Adrenal gland (tissue), 12 donors: ENCODE measurements around the gene COPS6. TPM values are rescaled to one million over a fixed set of nuclear protein-coding genes. Genes with fewer than 3 reads are reported as not detected.

Source experiments
- DNase-seq, 7 donors: peaks; one replicate each; pipeline ENCODE4 v3.0.0-alpha.2; 2019 to 2020
- H3K27ac ChIP-seq, 5 donors: fragments of 200-600 bp; sonication (generic) in 4 of 5; 1 replicate in 3 of 5; 2 replicates in 2 of 5; pipeline versions ENCODE4 v1.5.1 to v1.8.0; 2016 to 2020; ENCODE audit warnings: mild to moderate bottlenecking in 1 of 5
- H3K27me3 ChIP-seq: fragments of 200-600 bp; 2 replicates; pipeline ENCODE4 v1.8.0; 2021
- H3K36me3 ChIP-seq, 2 donors: fragments of 200-600 bp; replicated peaks in 1 of 2; 1 replicate in 1 of 2; 2 replicates in 1 of 2; pipeline versions ENCODE4 v1.5.1 to v1.8.0; 2018 to 2022
- H3K4me1 ChIP-seq, 2 donors: fragments of 200-600 bp; replicated peaks in 1 of 2; 1 replicate in 1 of 2; 2 replicates in 1 of 2; pipeline versions ENCODE4 v1.5.1 to v1.8.0; 2018 to 2021
- H3K4me3 ChIP-seq, 4 donors: fragments of 200-600 bp; sonication (generic) in 3 of 4; one replicate each; pipeline ENCODE4 v1.5.1; 2016 to 2018
- H3K9me3 ChIP-seq, 3 donors: fragments of 200-600 bp; sonication (generic) in 1 of 3; replicated peaks in 1 of 3; 1 replicate in 2 of 3; 2 replicates in 1 of 3; pipeline versions ENCODE4 v1.5.1 to v1.8.0; 2016 to 2021
- CTCF ChIP-seq, 6 experiments: fragments of 450-650 bp in 4 of 6; fragments of 200-600 bp in 2 of 6; sonication (generic) in 1 of 6; IDR thresholded peaks; 1 replicate in 5 of 6; 2 replicates in 1 of 6; pipeline versions ENCODE4 v1.5.1 to v1.8.0; 2016 to 2021; ENCODE audit warnings: antibody characterized with exemption in 6 of 6, mild to moderate bottlenecking in 2 of 6, moderate library complexity in 1 of 6
- POLR2A ChIP-seq, 2 donors: fragments of 450-650 bp; IDR thresholded peaks; one replicate each; pipeline ENCODE4 v1.6.1; 2017; ENCODE audit warnings: antibody characterized with exemption in 2 of 2, mild to moderate bottlenecking in 2 of 2, moderate library complexity in 1 of 2
- WGBS, 4 donors: extraction: QIAGEN DNeasy Blood & Tissue Kit in 2 of 4; methylation state at CpG; one replicate each; pipeline versions ENCODE4 v1.1.5 to v1.1.7; 2013 to 2017; 5-methylcytosine and 5-hydroxymethylcytosine counted together
- intact Hi-C, 2 donors: fragments of 100-400 bp; cut with DNase I; formaldehyde crosslinking; loops; one replicate each; pipeline versions ENCODE4 v1.14.1 to v1.15.0; 2022 to 2023
- polyA plus RNA-seq, 3 donors: library from polyadenylated mRNA; stranded (reverse); fragments of 200-250 nt in 2 of 3; fragments of 350-450 nt in 1 of 3; fragmentation: Illumina TruSeq in 1 of 3; extraction: RNeasy Lipid Tissue Mini Kit (QIAGEN cat#74804) in 1 of 3; gene quantifications; one replicate each; pipeline ENCODE4 v1.2.3, GENCODE V29; 2013 to 2014
- total RNA-seq, 9 donors: library from RNA; depleted of rRNA in 4 of 9; stranded (reverse); fragments of >200 nt in 4 of 9; fragments of 120-200 nt in 1 of 9; fragmentation: NEBNext Ultra II Directional in 1 of 9; extraction: Animal tissue kit (Norgen Biotek cat#: 25700) in 1 of 9; gene quantifications; one replicate each; pipeline versions ENCODE4 v1.1.0 to v1.2.4, GENCODE V29; 2013 to 2023
- donor health status: healthy with polysubstance abuse.
- donor health status: Bipolar disorder and iron deficiency.
- donor health status: DM: yes; HTN: yes; CAD: no.
- donor health status: DM: no; HTN: no; CAD: no.
- donor health status: DM: no; HTN: no; CAD: no.
- donor health status: DM: yes; HTN: yes; CAD: no.

The COPS6 gene
- total and polyA plus RNA-seq, 12 donors, result 25.5 to 194 (median 108) TPM

GRCh38 chr7:100093054-100093453 is 4.3 kb downstream of the COPS6 start:
- Histone ChIP-seq H3K36me3 (peaks cover 0 to 77% of the 10 kb centered on the region in 2 donors), H3K4me3 (no peak overlapping the region), H3K9me3 (no peaks in the 10 kb centered on the region), H3K4me1 (peaks cover 9 to 15% of the 10 kb centered on the region in 2 donors), H3K27me3 (no peaks in the 10 kb centered on the region), H3K27ac (no peak overlapping the region)
- TF ChIP-seq CTCF (IDR thresholded peaks at IDR 0.05) (no peak), POLR2A (IDR thresholded peaks at IDR 0.05) (no peak)
- WGBS, 4 donors, result 55 to 64% (median 58%) methylated on average over 8 of the region's 8 CpGs
- intact Hi-C loops, result no loop called here
- DNase-seq, result no peak

GRCh38 chr7:100093498-100093897 is 4.7 kb downstream of the COPS6 start:
- H3K4me3 ChIP-seq, result no peak overlapping the region
- H3K9me3 ChIP-seq, result no peaks in the 10 kb centered on the region
- H3K36me3 ChIP-seq, result peaks cover 0 to 81% of the 10 kb centered on the region in 2 donors
- intact Hi-C loops, result no loop called here
- WGBS, 4 donors, result 57 to 76% (median 60%) methylated on average over 5 to 13 of the region's 13 CpGs
- no peaks in the 10 kb centered on the region for H3K27me3 ChIP-seq
- H3K27ac ChIP-seq, result no peak overlapping the region
- TF ChIP-seq CTCF (IDR thresholded peaks at IDR 0.05), result no peak
- TF ChIP-seq POLR2A (IDR thresholded peaks at IDR 0.05), result no peak
- no peak for DNase-seq
- peaks cover 6 to 11% of the 10 kb centered on the region in 2 donors for H3K4me1 ChIP-seq

GRCh38 chr7:100093925-100094486 is 5.2 kb downstream of the COPS6 start:
- Histone ChIP-seq H3K36me3 (peaks cover 0 to 86% of the 10 kb centered on the region in 2 donors), H3K4me3 (no peak overlapping the region), H3K27me3 (no peaks in the 10 kb centered on the region), H3K4me1 (peaks cover 4 to 10% of the 10 kb centered on the region in 2 donors), H3K27ac (no peak overlapping the region), H3K9me3 (no peaks in the 10 kb centered on the region)
- 74 to 84% (median 82%) methylated on average over 16 of the region's 16 CpGs for WGBS, 4 donors
- TF ChIP-seq POLR2A (IDR thresholded peaks at IDR 0.05) (no peak), CTCF (IDR thresholded peaks at IDR 0.05) (no peak)
- no peak for DNase-seq
- intact Hi-C loops, result no loop called here

GRCh38 chr7:100095289-100095688 is 6.5 kb downstream of the COPS6 start:
- Histone ChIP-seq H3K4me1 (peaks cover 8 to 9% of the 10 kb centered on the region in 2 donors), H3K27me3 (no peaks in the 10 kb centered on the region), H3K9me3 (no peaks in the 10 kb centered on the region), H3K27ac (no peak overlapping the region), H3K4me3 (no peak overlapping the region), H3K36me3 (peaks cover 0 to 90% of the 10 kb centered on the region in 2 donors)
- 82 to 86% (median 86%) methylated on average over 9 of the region's 9 CpGs for WGBS, 4 donors
- intact Hi-C loops, result no loop called here
- TF ChIP-seq POLR2A (IDR thresholded peaks at IDR 0.05), result no peak
- no peak for TF ChIP-seq CTCF (IDR thresholded peaks at IDR 0.05)
- DNase-seq, result no peak
